T-helper 1 cell treated with Interleukin-12 subunit alpha and Interleukin-12 subunit beta and Interleukin-4 antibody, amounts not matched to agents 30 μg/mL and 1 μg/mL, for 36 hours (primary cell): Measurements from ENCODE around the gene RUSC1.

Experiments
- H3K27ac Mint-ChIP-seq: one replicate; pipeline ENCODE4 v1.8.0; 2021; ENCODE audit warnings: mild to moderate bottlenecking, mixed read lengths
- H3K27me3 Mint-ChIP-seq: one replicate; pipeline ENCODE4 v1.8.0; 2021; ENCODE audit warnings: low read depth, mixed read lengths
- H3K36me3 Mint-ChIP-seq: one replicate; pipeline ENCODE4 v1.8.0; 2021; ENCODE audit warnings: low read depth, mixed read lengths
- H3K4me1 Mint-ChIP-seq: one replicate; pipeline ENCODE4 v1.8.0; 2021; ENCODE audit warnings: low read depth, mixed read lengths
- H3K4me3 Mint-ChIP-seq: one replicate; pipeline ENCODE4 v1.8.0; 2021; ENCODE audit warnings: mild to moderate bottlenecking, moderate library complexity, mixed read lengths
- H3K9me3 Mint-ChIP-seq: one replicate; pipeline ENCODE4 v1.8.0; 2021; ENCODE audit warnings: mixed read lengths

Gene RUSC1

DNA sequence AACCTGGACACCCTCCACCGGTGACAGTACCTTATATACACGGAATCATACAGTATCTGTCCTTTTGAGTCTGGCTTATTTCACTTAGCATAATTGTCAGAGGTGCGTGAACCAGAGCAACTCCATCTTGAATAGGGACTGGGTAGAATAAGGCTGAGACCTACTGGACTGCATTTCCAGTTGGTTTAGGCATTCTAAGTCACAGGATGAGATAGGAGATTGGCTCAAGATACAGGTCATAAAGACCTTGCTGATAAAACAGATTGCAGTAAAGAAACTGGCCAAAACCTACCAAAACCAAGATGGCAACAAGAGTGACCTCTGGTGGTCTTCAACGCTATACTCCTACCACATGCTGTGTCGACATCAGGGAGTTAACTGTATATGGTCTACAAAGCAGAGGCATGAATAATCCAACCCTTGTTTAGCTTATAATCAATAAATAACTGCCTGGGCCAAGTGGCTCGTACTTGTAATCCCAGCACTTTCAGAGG is 13.4 kb upstream of the RUSC1 start:
- Mint-ChIP-seq H3K27me3 (no peaks in the 10 kb centered on the region), H3K36me3 (peaks cover 21% of the 10 kb centered on the region), H3K9me3 (no peaks in the 10 kb centered on the region), H3K4me1 (peaks cover 35% of the 10 kb centered on the region), H3K27ac (peak overlapping the region; percentile 41), H3K4me3 (no peak overlapping the region)

DNA sequence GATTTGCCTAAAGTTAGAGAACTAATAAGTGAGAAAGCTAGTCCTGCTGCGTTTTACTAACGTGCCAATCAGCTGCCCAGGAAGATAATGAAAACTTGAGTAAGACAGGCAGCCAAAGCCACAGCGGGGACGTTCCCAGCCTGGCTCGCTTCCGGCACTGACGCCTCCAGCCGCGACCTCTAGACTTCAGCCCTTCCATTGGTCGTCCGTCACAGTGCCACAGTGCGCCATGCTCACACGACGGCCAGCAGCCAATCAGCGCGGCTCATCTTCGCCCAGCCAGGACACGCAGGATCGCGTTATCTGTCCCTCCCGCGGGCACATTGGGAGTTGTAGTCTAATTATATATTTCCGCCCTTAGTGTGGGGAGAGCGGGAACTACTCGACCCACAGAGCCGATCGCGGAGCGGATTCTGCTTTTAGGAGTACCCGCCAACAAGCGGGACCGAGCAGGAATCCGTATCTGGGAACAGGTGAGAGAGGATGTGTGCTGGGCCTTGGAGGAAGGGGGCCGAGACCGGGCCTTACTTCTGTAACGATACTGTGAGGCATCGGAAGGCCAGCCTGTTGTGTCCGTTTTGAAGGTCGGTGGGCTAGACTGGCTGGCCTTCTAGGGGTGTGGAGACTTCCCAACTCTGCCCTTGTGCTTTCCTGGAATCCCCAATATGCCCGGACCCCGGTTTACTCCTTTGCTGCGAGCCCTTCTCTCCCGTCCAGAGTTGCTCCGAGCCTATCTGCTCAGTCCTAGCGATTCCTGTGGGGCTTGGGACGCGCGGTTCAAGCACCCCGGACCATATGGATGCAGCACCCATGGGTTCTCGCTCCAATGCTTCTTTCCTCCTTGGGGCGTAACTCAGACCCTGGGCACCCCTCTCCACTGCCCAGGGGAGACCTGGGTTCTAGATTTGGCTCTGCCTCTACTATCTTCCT is 11.9 kb upstream of the RUSC1 start, which contains the start of gene FDPS:
Gene FDPS, plus strand, starts transcription at position 374 of the 930 bp plus-strand sequence. CDS start 924 bp downstream, outside the sequence.
- Mint-ChIP-seq H3K4me3 (peak within 1 kb of the TSS; percentile 95), H3K36me3 (peaks cover 31% of the 10 kb centered on the region), H3K27ac (peak within 1 kb of the TSS; percentile 97), H3K9me3 (no peaks in the 10 kb centered on the region), H3K4me1 (peaks cover 43% of the 10 kb centered on the region), H3K27me3 (no peaks in the 10 kb centered on the region)

DNA sequence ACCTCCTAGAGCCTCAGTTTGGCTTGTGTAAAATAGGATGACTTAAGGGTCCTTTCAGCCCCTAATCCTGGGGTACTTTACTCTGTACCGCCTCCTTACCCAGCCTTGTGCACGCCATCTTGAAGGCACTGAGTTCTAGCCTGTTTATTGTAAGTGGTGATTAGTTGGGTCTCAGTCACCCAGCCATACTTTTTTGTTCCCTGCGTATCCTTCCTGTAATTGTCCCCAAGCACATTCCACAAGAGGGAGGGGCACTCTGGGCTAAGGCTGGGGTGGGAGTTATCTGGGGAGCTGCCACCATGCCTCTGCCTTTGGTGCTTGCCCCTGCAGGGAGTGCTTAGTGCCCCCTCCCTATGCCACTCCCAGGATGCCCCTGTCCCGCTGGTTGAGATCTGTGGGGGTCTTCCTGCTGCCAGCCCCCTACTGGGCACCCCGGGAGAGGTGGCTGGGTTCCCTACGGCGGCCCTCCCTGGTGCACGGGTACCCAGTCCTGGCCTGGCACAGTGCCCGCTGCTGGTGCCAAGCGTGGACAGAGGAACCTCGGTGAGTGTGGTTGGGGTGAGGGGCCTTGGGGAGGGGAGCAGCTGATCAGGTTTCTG is 11.2 kb upstream of the RUSC1 start:
- peak overlapping the region; percentile 95 for H3K4me3 Mint-ChIP-seq
- H3K27ac Mint-ChIP-seq, result peak overlapping the region; percentile 97
- no peaks in the 10 kb centered on the region for H3K9me3 Mint-ChIP-seq
- peaks cover 31% of the 10 kb centered on the region for H3K36me3 Mint-ChIP-seq
- H3K4me1 Mint-ChIP-seq, result peaks cover 43% of the 10 kb centered on the region
- no peaks in the 10 kb centered on the region for H3K27me3 Mint-ChIP-seq

DNA sequence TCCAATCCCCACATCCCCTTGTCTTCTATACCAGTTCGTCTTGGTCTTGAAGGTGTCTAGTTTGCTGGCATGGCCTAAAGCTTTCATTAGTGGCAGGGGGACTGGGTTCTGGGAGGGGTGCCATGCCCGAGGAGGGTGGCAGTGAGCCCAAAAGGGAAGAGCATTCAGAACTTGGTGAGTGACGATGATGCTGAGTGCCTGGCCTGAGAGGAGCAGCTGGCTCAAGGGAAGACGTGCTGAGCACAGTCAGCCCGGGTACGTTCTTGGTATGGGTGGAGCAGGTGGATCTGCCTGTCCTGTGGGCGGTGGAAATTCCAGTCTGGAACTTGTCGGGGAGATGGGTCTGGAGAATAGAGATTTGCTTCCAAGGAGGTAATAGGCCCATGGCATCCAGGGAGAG is 7.4 kb upstream of the RUSC1 start:
- H3K9me3 Mint-ChIP-seq, result no peaks in the 10 kb centered on the region
- no peaks in the 10 kb centered on the region for H3K27me3 Mint-ChIP-seq
- H3K36me3 Mint-ChIP-seq, result peaks cover 39% of the 10 kb centered on the region
- peaks cover 42% of the 10 kb centered on the region for H3K4me1 Mint-ChIP-seq
- no peak overlapping the region for H3K4me3 Mint-ChIP-seq
- H3K27ac Mint-ChIP-seq, result peak overlapping the region; percentile 17

DNA sequence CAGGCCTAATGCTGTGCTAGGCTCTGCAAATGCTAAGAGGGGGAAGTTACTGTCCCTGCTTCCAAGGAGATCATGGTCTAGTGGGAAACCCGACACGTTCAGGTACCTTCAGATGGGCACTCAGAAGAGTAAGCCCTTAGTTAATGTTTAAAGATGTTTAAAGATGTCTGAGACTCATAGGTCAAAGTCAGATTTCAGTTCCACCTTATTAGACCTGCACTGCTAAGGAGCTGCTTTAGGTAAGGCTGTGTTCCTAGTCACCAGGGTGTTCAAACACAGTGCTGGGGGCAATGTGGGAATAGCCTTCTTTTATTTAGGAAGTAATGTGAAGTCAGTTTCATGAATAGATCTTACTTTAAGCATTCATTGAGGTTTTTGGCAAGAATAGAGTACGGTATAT is 3.8 kb upstream of the RUSC1 start:
- H3K27me3 Mint-ChIP-seq, result no peaks in the 10 kb centered on the region
- H3K27ac Mint-ChIP-seq, result no peak overlapping the region
- peaks cover 38% of the 10 kb centered on the region for H3K4me1 Mint-ChIP-seq
- no peak overlapping the region for H3K4me3 Mint-ChIP-seq
- H3K9me3 Mint-ChIP-seq, result no peaks in the 10 kb centered on the region
- peaks cover 33% of the 10 kb centered on the region for H3K36me3 Mint-ChIP-seq

DNA sequence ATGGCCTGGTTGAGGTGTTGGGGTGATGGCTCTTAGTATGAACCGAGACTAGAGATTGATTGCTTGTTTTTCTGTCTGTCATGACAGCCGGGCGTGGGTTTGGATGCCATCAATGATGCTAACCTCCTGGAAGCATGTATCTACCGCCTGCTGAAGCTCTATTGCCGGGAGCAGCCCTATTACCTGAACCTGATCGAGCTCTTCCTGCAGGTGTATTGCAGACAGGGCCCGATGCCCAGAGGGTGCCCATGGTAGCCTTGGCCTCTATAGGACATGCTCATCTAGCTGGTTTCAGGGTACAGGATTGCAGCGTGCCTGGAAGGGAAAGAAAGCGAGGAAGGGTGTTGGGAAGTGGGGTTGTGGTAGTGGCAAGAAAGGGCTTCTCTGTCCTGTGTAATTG is 2.6 kb upstream of the RUSC1 start:
- Mint-ChIP-seq H3K27ac (no peak overlapping the region), H3K4me1 (peaks cover 31% of the 10 kb centered on the region), H3K9me3 (no peaks in the 10 kb centered on the region), H3K27me3 (no peaks in the 10 kb centered on the region), H3K36me3 (peaks cover 25% of the 10 kb centered on the region), H3K4me3 (no peak overlapping the region)

DNA sequence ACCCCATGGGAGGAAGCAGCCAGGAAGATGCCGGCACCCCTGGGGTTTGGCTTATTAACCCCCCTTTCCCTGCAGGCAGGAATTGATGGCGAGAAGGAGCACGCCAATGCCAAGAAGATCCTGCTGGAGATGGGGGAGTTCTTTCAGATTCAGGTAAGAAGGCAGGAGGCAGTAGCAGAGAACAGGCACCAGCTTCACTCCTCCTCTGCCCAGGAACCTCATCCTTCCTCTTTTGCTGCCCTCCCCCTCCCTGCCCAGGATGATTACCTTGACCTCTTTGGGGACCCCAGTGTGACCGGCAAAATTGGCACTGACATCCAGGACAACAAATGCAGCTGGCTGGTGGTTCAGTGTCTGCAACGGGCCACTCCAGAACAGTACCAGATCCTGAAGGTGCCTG is 1.2 kb upstream of the RUSC1 start:
- Mint-ChIP-seq H3K27ac (no peak overlapping the region), H3K9me3 (no peaks in the 10 kb centered on the region), H3K4me1 (peaks cover 26% of the 10 kb centered on the region), H3K27me3 (no peaks in the 10 kb centered on the region), H3K36me3 (peaks cover 19% of the 10 kb centered on the region), H3K4me3 (no peak overlapping the region)

DNA sequence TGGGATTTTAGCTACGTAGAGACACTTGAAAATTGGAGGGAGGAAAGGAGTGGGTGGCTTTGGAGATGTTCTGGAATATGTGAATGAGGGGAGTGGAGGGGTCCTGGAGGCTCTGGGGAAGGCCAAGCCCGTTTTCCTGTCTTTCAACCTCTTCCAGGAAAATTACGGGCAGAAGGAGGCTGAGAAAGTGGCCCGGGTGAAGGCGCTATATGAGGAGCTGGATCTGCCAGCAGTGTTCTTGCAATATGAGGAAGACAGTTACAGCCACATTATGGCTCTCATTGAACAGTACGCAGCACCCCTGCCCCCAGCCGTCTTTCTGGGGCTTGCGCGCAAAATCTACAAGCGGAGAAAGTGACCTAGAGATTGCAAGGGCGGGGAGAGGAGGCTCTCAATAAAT is 442 bp upstream of the RUSC1 start:
- Mint-ChIP-seq H3K27ac (peak overlapping the region; percentile 9), H3K9me3 (no peaks in the 10 kb centered on the region), H3K36me3 (peaks cover 17% of the 10 kb centered on the region), H3K27me3 (no peaks in the 10 kb centered on the region), H3K4me3 (peak overlapping the region; percentile 15), H3K4me1 (peaks cover 26% of the 10 kb centered on the region)

DNA sequence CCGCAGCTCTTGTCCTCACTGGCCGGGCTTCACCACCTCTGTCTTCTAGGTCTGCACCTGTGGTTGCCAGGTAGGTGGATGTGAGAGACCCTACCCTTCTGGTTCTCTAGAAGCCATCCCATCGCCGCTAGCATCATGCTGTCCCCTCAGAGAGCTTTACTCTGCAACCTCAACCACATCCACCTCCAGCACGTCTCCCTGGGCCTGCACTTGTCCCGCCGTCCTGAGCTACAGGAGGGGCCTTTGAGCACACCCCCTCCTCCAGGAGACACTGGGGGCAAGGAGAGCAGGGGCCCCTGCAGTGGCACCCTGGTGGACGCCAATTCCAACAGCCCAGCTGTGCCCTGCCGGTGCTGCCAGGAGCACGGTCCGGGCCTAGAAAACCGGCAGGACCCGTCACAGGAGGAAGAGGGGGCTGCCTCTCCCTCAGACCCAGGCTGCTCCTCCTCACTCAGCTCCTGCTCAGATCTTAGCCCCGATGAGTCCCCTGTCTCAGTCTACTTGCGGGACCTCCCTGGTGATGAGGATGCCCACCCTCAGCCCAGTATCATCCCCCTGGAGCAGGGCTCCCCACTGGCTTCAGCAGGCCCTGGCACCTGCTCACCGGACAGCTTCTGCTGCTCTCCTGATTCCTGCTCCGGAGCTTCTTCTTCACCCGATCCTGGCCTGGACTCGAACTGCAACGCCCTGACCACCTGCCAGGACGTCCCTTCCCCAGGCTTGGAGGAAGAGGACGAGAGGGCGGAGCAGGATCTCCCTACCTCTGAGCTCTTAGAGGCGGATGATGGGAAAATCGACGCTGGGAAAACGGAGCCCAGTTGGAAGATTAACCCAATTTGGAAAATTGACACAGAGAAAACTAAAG is 1.2 kb downstream of the RUSC1 start:
- Mint-ChIP-seq H3K27ac (peak overlapping the region; percentile 36), H3K27me3 (no peaks in the 10 kb centered on the region), H3K4me3 (peak overlapping the region; percentile 59), H3K9me3 (no peaks in the 10 kb centered on the region), H3K4me1 (peaks cover 30% of the 10 kb centered on the region), H3K36me3 (peaks cover 17% of the 10 kb centered on the region)

DNA sequence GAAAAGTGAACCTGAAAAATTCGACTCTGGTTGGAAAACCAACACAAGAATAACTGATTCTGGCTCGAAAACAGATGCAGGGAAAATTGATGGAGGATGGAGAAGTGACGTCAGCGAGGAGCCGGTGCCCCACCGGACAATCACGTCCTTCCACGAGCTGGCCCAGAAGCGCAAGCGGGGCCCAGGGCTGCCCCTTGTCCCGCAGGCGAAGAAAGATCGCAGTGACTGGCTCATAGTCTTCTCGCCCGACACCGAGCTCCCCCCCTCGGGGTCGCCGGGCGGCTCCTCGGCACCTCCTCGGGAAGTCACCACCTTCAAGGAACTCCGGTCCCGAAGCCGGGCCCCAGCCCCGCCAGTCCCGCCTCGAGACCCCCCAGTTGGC is 1.9 kb downstream of the RUSC1 start:
- peaks cover 27% of the 10 kb centered on the region for H3K4me1 Mint-ChIP-seq
- no peaks in the 10 kb centered on the region for H3K9me3 Mint-ChIP-seq
- H3K27ac Mint-ChIP-seq, result no peak overlapping the region
- peak overlapping the region; percentile 59 for H3K4me3 Mint-ChIP-seq
- no peaks in the 10 kb centered on the region for H3K27me3 Mint-ChIP-seq
- peaks cover 17% of the 10 kb centered on the region for H3K36me3 Mint-ChIP-seq

DNA sequence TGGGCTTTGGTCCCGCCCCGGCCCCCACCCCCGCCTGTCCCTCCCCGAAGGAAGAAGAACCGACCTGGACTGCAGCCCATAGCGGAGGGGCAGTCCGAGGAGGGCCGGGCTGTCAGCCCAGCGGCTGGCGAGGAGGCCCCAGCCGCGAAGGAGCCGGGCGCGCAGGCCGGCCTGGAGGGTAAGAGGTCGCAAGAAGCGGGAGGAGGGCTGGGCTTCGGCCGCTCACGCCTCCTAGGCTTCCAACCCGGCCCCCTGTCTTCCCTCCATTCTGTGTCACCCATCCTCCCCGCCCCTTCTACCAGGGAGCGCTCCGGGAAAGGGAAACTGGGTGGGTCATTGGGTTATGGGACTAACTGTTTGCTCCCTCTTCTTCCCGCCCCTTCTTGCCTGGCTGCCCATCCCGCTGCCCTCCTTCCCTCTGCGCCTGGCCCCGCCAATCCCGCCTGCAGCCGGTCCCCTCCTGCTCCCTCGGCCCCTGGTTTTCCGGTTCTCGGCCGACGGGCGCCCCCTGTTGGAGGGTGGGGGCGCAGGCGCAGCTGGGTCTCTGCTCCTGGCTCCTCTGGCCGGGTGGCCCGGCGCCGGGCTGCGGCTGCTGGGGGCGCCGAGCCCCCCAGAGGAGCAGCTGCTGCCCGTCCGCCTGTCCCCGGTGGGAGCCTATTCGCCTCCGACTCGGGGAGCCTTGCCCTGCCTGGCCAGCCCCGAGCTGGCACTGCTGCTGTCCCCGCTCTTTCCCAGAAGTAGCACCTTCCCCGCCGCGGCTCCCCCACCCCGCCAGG is 2.4 kb downstream of the RUSC1 start:
- H3K4me1 Mint-ChIP-seq, result peaks cover 27% of the 10 kb centered on the region
- H3K27ac Mint-ChIP-seq, result no peak overlapping the region
- no peaks in the 10 kb centered on the region for H3K9me3 Mint-ChIP-seq
- peak overlapping the region; percentile 90 for H3K4me3 Mint-ChIP-seq
- H3K27me3 Mint-ChIP-seq, result no peaks in the 10 kb centered on the region
- H3K36me3 Mint-ChIP-seq, result peaks cover 13% of the 10 kb centered on the region

DNA sequence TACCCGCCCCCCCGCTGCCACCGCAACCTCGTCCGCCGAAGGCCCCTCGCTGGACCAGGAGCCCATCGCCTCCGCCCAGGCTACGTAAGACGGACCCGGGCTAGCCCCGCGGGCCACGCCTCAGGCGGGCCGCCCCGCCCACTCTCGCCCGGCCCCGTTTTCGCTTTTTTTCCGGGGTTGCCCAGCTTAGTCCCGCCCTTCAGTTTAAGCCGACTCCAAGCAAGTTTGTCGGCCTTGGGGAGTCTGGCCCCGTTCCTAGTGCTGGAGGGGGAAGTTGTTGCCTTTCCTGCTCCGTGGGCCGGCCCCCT is 3.0 kb downstream of the RUSC1 start:
- Mint-ChIP-seq H3K4me1 (peaks cover 27% of the 10 kb centered on the region), H3K4me3 (peak overlapping the region; percentile 90), H3K36me3 (peaks cover 11% of the 10 kb centered on the region), H3K9me3 (no peaks in the 10 kb centered on the region), H3K27ac (peak overlapping the region; percentile 85), H3K27me3 (no peaks in the 10 kb centered on the region)

DNA sequence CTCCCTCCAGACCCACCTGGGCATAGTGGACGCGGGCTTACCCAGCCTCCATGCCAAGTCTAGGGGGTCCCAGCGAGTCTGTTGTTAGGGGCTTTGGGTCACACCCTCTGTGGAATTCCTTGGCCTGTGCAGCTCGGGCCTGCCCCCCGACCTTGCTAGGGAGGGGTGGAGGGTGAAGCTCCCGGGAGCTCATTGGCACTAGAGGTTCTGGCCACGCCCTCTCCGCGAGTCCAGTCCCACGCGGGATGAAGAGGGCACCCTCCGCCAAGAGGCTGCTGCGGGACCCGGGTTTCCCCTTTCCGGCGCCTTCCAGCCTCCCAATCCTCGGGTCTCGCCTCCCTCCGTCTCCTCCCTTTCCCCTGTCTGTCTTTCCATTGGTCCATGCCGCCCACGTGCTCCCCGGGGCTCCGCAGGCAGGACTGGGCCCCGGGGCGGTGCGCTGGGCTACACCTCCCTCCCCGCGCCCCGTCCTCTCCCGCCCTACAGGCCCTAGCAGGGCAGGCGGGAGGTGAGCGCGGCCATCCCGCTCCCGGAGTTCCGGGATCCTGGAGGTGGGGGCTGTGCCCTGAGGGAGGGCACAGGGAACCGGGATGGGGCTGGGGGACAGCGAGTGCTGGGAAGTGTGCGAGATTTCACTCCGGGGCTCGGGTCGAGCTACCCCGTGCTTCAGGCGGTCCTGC is 3.5 kb downstream of the RUSC1 start:
- Mint-ChIP-seq H3K9me3 (no peaks in the 10 kb centered on the region), H3K27ac (peak overlapping the region; percentile 85), H3K4me1 (peaks cover 24% of the 10 kb centered on the region), H3K36me3 (peaks cover 7% of the 10 kb centered on the region), H3K27me3 (no peaks in the 10 kb centered on the region), H3K4me3 (peak overlapping the region; percentile 90)
